ENCODE data around the gene FGF16.
"Not testable (repeated sequence)": the region's sequence is repeated elsewhere in the genome, so short reads cannot be mapped to it uniquely, and the experiment has no call there.

The FGF16 gene

GRCh38 chrX:77446908-77447652 is at the start of gene FGF16:
TSS of gene FGF16 (plus strand) at chrX:77447389. CDS start at chrX:77447675, 286 bp downstream.
- H3K4me3 ChIP-seq (ENCODE audit: low read depth, low read length): peak within 1 kb of the TSS; percentile 24
- TF ChIP-seq, protein P1, sequence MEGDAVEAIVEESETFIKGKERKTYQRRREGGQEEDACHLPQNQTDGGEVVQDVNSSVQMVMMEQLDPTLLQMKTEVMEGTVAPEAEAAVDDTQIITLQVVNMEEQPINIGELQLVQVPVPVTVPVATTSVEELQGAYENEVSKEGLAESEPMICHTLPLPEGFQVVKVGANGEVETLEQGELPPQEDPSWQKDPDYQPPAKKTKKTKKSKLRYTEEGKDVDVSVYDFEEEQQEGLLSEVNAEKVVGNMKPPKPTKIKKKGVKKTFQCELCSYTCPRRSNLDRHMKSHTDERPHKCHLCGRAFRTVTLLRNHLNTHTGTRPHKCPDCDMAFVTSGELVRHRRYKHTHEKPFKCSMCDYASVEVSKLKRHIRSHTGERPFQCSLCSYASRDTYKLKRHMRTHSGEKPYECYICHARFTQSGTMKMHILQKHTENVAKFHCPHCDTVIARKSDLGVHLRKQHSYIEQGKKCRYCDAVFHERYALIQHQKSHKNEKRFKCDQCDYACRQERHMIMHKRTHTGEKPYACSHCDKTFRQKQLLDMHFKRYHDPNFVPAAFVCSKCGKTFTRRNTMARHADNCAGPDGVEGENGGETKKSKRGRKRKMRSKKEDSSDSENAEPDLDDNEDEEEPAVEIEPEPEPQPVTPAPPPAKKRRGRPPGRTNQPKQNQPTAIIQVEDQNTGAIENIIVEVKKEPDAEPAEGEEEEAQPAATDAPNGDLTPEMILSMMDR (IDR thresholded peaks at IDR 0.05; ENCODE audit: insufficient read depth, low read depth, low read length, missing control alignments): no peak
- DNase-seq (ENCODE audit: low read depth): peak; percentile 6

- TF ChIP-seq, protein P1 (IDR thresholded peaks at IDR 0.05; ENCODE audit: insufficient read depth, low read depth, low read length, missing control alignments): no peak
- no peak for DNase-seq (ENCODE audit: low read depth)
- no peak overlapping the region for H3K4me3 ChIP-seq (ENCODE audit: low read depth, low read length)
Measured at GRCh38 chrX:77398330-77398954, 48.7 kb upstream of the FGF16 start.

DNA sequence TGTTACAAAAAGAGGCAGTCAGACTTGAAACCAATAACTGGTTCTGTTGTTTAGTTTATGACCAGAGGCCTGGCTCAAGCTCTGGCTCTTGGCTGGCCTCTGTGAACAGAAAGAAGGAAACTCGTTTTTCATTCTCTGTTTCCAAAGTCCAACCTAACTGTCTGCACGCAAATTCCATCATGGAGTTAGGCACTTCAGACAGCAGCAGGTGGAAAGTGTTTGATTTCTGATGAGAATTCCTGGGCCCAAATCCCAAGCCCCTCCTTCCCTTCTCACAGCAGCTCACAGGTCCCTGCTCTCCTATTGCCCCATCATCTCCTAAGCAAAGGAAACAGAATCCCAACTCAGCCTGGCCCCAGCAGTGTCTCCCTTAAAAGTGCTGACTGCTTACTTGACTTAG is 42.8 kb upstream of the FGF16 start:
- TF ChIP-seq, protein P1 (IDR thresholded peaks at IDR 0.05; ENCODE audit: insufficient read depth, low read depth, low read length, missing control alignments): no peak
- no peak for DNase-seq (ENCODE audit: low read depth)
- no peak overlapping the region for H3K4me3 ChIP-seq (ENCODE audit: low read depth, low read length)

- not testable (repeated sequence) for DNase-seq (ENCODE audit: low read depth); H3K4me3 ChIP-seq (ENCODE audit: low read depth, low read length)
Measured at GRCh38 chrX:77407821-77408220, 39.4 kb upstream of the FGF16 start.

GRCh38 chrX:77412631-77413030 is 34.6 kb upstream of the FGF16 start:
- H3K4me3 ChIP-seq (ENCODE audit: low read depth, low read length): no peak overlapping the region
- TF ChIP-seq, protein P1 (IDR thresholded peaks at IDR 0.05; ENCODE audit: insufficient read depth, low read depth, low read length, missing control alignments): no peak
- no peak for DNase-seq (ENCODE audit: low read depth)

- H3K4me3 ChIP-seq (ENCODE audit: low read depth, low read length): no peak overlapping the region
- TF ChIP-seq, protein P1 (IDR thresholded peaks at IDR 0.05; ENCODE audit: insufficient read depth, low read depth, low read length, missing control alignments): no peak
- no peak for DNase-seq (ENCODE audit: low read depth)
Measured at GRCh38 chrX:77415161-77415560, 32.0 kb upstream of the FGF16 start.

GRCh38 chrX:77415882-77416281 is 31.3 kb upstream of the FGF16 start:
- no peak for DNase-seq (ENCODE audit: low read depth)
- no peak overlapping the region for H3K4me3 ChIP-seq (ENCODE audit: low read depth, low read length)
- TF ChIP-seq, protein P1 (IDR thresholded peaks at IDR 0.05; ENCODE audit: insufficient read depth, low read depth, low read length, missing control alignments): no peak
